Adrenal gland (tissue), 5 donors: ENCODE results near the gene MET.

ENCODE experiments used
- POLR2A ChIP-seq, 2 donors: fragments of 450-650 bp; IDR thresholded peaks; one replicate each; pipeline ENCODE4 v1.6.1; 2017; ENCODE audit warnings: antibody characterized with exemption in 2 of 2, mild to moderate bottlenecking in 2 of 2, moderate library complexity in 1 of 2
- TF ChIP-seq, protein P1 (sequence below), 6 experiments: fragments of 450-650 bp in 4 of 6; fragments of 200-600 bp in 2 of 6; sonication (generic) in 1 of 6; IDR thresholded peaks; 1 replicate in 5 of 6; 2 replicates in 1 of 6; pipeline versions ENCODE4 v1.5.1 to v1.8.0; 2016 to 2021; ENCODE audit warnings: antibody characterized with exemption in 6 of 6, mild to moderate bottlenecking in 2 of 6, moderate library complexity in 1 of 6
- donor health status: DM: no; HTN: no; CAD: no.

DNA sequence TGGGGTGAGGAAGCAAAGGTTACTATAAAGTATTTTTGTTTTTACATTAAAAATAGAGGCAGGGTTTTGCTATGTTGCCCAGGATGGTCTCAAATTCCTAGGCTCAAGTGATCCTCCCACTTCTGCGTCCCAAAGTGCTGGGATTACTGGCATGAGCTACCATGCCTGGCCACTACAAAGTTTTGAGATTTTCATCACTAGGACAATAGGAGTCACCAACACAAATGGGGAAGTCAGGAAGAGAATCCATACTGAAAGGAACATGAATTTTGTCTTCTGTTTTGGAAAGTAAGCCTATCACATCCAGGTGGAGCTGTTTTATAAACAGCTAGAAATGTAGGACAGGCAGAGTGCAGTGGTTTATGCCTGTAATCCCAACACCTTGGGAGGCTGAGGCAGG lies 170.4 kb downstream of the MET start:
- TF ChIP-seq, protein P1, sequence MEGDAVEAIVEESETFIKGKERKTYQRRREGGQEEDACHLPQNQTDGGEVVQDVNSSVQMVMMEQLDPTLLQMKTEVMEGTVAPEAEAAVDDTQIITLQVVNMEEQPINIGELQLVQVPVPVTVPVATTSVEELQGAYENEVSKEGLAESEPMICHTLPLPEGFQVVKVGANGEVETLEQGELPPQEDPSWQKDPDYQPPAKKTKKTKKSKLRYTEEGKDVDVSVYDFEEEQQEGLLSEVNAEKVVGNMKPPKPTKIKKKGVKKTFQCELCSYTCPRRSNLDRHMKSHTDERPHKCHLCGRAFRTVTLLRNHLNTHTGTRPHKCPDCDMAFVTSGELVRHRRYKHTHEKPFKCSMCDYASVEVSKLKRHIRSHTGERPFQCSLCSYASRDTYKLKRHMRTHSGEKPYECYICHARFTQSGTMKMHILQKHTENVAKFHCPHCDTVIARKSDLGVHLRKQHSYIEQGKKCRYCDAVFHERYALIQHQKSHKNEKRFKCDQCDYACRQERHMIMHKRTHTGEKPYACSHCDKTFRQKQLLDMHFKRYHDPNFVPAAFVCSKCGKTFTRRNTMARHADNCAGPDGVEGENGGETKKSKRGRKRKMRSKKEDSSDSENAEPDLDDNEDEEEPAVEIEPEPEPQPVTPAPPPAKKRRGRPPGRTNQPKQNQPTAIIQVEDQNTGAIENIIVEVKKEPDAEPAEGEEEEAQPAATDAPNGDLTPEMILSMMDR (IDR thresholded peaks at IDR 0.05): no peak
- TF ChIP-seq POLR2A (IDR thresholded peaks at IDR 0.05): no peak
